A549 (cell line): ENCODE results near the gene SERPINF2.

Experiments
- CEBPB ChIP-seq, 2 experiments: fragments of >200 bp in 1 of 2; sonication (Bioruptor Twin) in 1 of 2; formaldehyde crosslinking in 1 of 2; IDR thresholded peaks; 2 replicates each; pipeline ENCODE4 v1.6.1; 2012 to 2016
- CTCF ChIP-seq: fragments of >200 bp; sonication (Bioruptor Twin); formaldehyde crosslinking; IDR thresholded peaks from 3 replicates; pipeline ENCODE4 v1.5.1; 2016
- E2F6 ChIP-seq: IDR thresholded peaks from 2 replicates; pipeline ENCODE4 v1.6.1; 2012; ENCODE audit warnings: low read depth, borderline replicate concordance
- JUN ChIP-seq, 2 experiments: fragments of >200 bp; sonication (Bioruptor Twin); formaldehyde crosslinking; IDR thresholded peaks; 2 replicates in 1 of 2; 3 replicates in 1 of 2; pipeline ENCODE4 v1.6.1; 2016 to 2017
- MAZ ChIP-seq: fragments of 150-350 bp; IDR thresholded peaks from 2 replicates; pipeline ENCODE4 v1.6.1; 2014; ENCODE audit warnings: antibody characterized with exemption, low read depth, low read length, borderline replicate concordance

GRCh38 chr17:1705004-1705403 is 37.7 kb upstream of the SERPINF2 start:
- TF ChIP-seq CTCF: no peak
- no peak for TF ChIP-seq JUN (IDR thresholded peaks at IDR 0.05)
- no peak for TF ChIP-seq CEBPB (IDR thresholded peaks at IDR 0.05)
- TF ChIP-seq MAZ: no peak
- TF ChIP-seq E2F6: no peak
